Panc1 (cell line): ENCODE measurements around the gene EML1. TPM values are rescaled to one million over a fixed set of nuclear protein-coding genes. Genes with fewer than 3 reads are reported as not detected.

Source experiments
- ATAC-seq: fragments of 200-7000 bp; cut with Tn5 transposase; 2 replicates; pipeline ENCODE4 v1.9.1; 2020; ENCODE audit warnings: mild to moderate bottlenecking, moderate library complexity
- BruUV-seq: library from RNA; stranded (reverse); fragments of 400-500 nt; replicated peaks from 2 replicates; lab custom pipeline; 2021; lab: Mats Ljungman, UMichigan
- CTCF ChIA-PET: fragments of 300-600 bp; sonication (Branson Sonifier 250); formaldehyde crosslinking; loops from one replicate; lab custom pipeline; 2022; ENCODE audit warnings: antibody characterized with exemption; lab: Charles Lee
- POLR2A ChIA-PET: fragments of 300-600 bp; sonication (Branson Sonifier 250); formaldehyde crosslinking; loops from one replicate; lab custom pipeline; 2022; ENCODE audit warnings: antibody characterized with exemption; lab: Charles Lee
- DNase-seq: peaks from one replicate; pipeline ENCODE4 v3.0.0-alpha.2; 2010; ENCODE audit warnings: low read depth, low spot score
- H3K27ac ChIP-seq: 2 replicates; pipeline ENCODE4 v1.5.1; 2011; ENCODE audit warnings: mild to moderate bottlenecking, low read length, inconsistent platforms
- H3K27me3 ChIP-seq: fragments of 200-500 bp; sonication (Bioruptor generic); 2 replicates; pipeline ENCODE4 v1.6.0; 2014; ENCODE audit warnings: low read length, inconsistent platforms; ENCODE audit not compliant: control insufficient read depth, insufficient read depth
- H3K36me3 ChIP-seq: fragments of 200-500 bp; sonication (Bioruptor generic); 2 replicates; pipeline ENCODE4 v1.5.1; 2014; ENCODE audit warnings: inconsistent platforms, mild to moderate bottlenecking, low read length, moderate library complexity; ENCODE audit not compliant: control insufficient read depth, insufficient read depth
- H3K4me1 ChIP-seq: 2 replicates; pipeline ENCODE4 v1.5.1; 2011; ENCODE audit warnings: inconsistent platforms, mild to moderate bottlenecking, low read length, moderate library complexity; ENCODE audit not compliant: control insufficient read depth, insufficient read depth
- H3K4me3 ChIP-seq, 2 experiments: 2 replicates each; pipeline ENCODE4 v1.5.1; 2011 to 2012; ENCODE audit warnings: low read depth in 2 of 2, low read length in 2 of 2, mild to moderate bottlenecking in 2 of 2, inconsistent platforms in 1 of 2, moderate library complexity in 1 of 2
- H3K9me3 ChIP-seq: fragments of 200-500 bp; sonication (Bioruptor generic); 2 replicates; pipeline ENCODE4 v1.5.1; 2014; ENCODE audit warnings: low read depth, mild to moderate bottlenecking, inconsistent platforms, low read length, moderate library complexity; ENCODE audit not compliant: control insufficient read depth, insufficient read depth
- CTCF ChIP-seq: fragments of 450-650 bp; IDR thresholded peaks from 2 replicates; pipeline ENCODE4 v1.5.1; 2017; ENCODE audit warnings: mild to moderate bottlenecking
- POLR2AphosphoS5 ChIP-seq: IDR thresholded peaks from 2 replicates; pipeline ENCODE4 v1.6.1; 2012; ENCODE audit warnings: mild to moderate bottlenecking, low read depth, low read length, moderate library complexity
- REST ChIP-seq, 2 experiments: IDR thresholded peaks; 2 replicates each; pipeline ENCODE4 v1.6.1; 2011 to 2012; ENCODE audit warnings: low read depth in 2 of 2, control low read depth in 1 of 2, low read length in 1 of 2, mild to moderate bottlenecking in 1 of 2, moderate library complexity in 1 of 2; ENCODE audit not compliant: insufficient read depth in 1 of 2
- SIN3A ChIP-seq: IDR thresholded peaks from 2 replicates; pipeline ENCODE4 v1.6.1; 2012; ENCODE audit warnings: low read depth, mild to moderate bottlenecking, low read length, moderate library complexity, borderline replicate concordance; ENCODE audit not compliant: insufficient read depth
- TCF7L2 ChIP-seq: IDR thresholded peaks from 2 replicates; pipeline ENCODE4 v1.6.1; 2011; ENCODE audit warnings: mild to moderate bottlenecking, low read depth, low read length, inconsistent platforms
- in situ Hi-C: cut with HindIII; loops from 2 replicates; pipeline ENCODE4 v1.10.0; 2016; ENCODE audit warnings: low sequenced_read_pairs, low pct_unique_long_range_greater_than_20kb
- intact Hi-C: fragments of 100-400 bp; cut with micrococcal nuclease; formaldehyde crosslinking; loops from one replicate; pipeline ENCODE4 v1.10.0; 2022; ENCODE audit not compliant: unreplicated experiment
- total RNA-seq: library from RNA; stranded (reverse); gene quantifications from one replicate; pipeline ENCODE4 v1.2.1, GENCODE V29; 2021; ENCODE audit not compliant: unreplicated experiment

The EML1 gene
- total RNA-seq, 1 experiment from 2014 or later: 35.3 TPM

- no TSS peak for BruUV-seq
- Histone ChIP-seq H3K4me1 (no peaks in the 10 kb centered on the region), H3K27me3 (no peaks in the 10 kb centered on the region), H3K27ac (no peak overlapping the region), H3K4me3 (no peak overlapping the region), H3K36me3 (no peaks in the 10 kb centered on the region), H3K9me3 (no peaks in the 10 kb centered on the region)
- in situ Hi-C loops: no loop called here
- intact Hi-C loops: no loop called here
- DNase-seq (no peak), ATAC-seq (no peak)
- TF ChIP-seq TCF7L2 (no peak), POLR2AphosphoS5 (no peak), SIN3A (no peak), REST (IDR thresholded peaks at IDR 0.05; ENCODE audit: insufficient read depth in 1 of 2, low read depth in 2 of 2, low read length in 1 of 2) (no peak), CTCF (no peak)
- POLR2A ChIA-PET: no interaction called here
- CTCF ChIA-PET: no interaction called here
Observed at GRCh38 chr14:99872786-99873440, 79.7 kb downstream of the EML1 start.

GRCh38 chr14:99873653-99874052 lies 80.4 kb downstream of the EML1 start:
- H3K27ac ChIP-seq: no peak overlapping the region
- H3K4me1 ChIP-seq: no peaks in the 10 kb centered on the region
- H3K36me3 ChIP-seq: no peaks in the 10 kb centered on the region
- in situ Hi-C loops (no loop called here), intact Hi-C loops (no loop called here)
- ATAC-seq (no peak), DNase-seq (no peak)
- no peaks in the 10 kb centered on the region for H3K27me3 ChIP-seq
- BruUV-seq: no TSS peak
- no peak overlapping the region for H3K4me3 ChIP-seq
- H3K9me3 ChIP-seq: no peaks in the 10 kb centered on the region
- POLR2A ChIA-PET: no interaction called here
- CTCF ChIA-PET: no interaction called here
- no peak for TF ChIP-seq TCF7L2
- no peak for TF ChIP-seq REST (IDR thresholded peaks at IDR 0.05; ENCODE audit: insufficient read depth in 1 of 2, low read depth in 2 of 2, low read length in 1 of 2)
- no peak for TF ChIP-seq POLR2AphosphoS5
- TF ChIP-seq CTCF: no peak
- TF ChIP-seq SIN3A: no peak
